Measurements from ENCODE around the gene PDE8A. TPM values are rescaled to one million over a fixed set of nuclear protein-coding genes. Genes with fewer than 3 reads are reported as not detected.

PDE8A gene
- total and polyA plus RNA-seq, 2 of the 13 experiments (the other 11 are each of a cell fraction or from before 2014, with no cell fraction given), result 26.3 to 48.5 TPM

- TF ChIP-seq ZXDC (CRISPR knock-in tag; IDR thresholded peaks at IDR 0.05), result peak; percentile 80
- TF ChIP-seq TSC22D2 (CRISPR knock-in tag; IDR thresholded peaks at IDR 0.05; ENCODE audit: borderline replicate concordance), result 0 out of 2 replicates have a peak, but pooled peaks have one; percentile 28
- peak; percentile 77; the same call in 1 of the 2 replicates for TF ChIP-seq CBX5 (CRISPR knock-in tag; IDR thresholded peaks at IDR 0.05; ENCODE audit: borderline replicate concordance)
- 0 out of 2 replicates have a peak, but pooled peaks have one; percentile 68 for TF ChIP-seq MTA3 (CRISPR knock-in tag; IDR thresholded peaks at IDR 0.05)
- TF ChIP-seq, protein P1, sequence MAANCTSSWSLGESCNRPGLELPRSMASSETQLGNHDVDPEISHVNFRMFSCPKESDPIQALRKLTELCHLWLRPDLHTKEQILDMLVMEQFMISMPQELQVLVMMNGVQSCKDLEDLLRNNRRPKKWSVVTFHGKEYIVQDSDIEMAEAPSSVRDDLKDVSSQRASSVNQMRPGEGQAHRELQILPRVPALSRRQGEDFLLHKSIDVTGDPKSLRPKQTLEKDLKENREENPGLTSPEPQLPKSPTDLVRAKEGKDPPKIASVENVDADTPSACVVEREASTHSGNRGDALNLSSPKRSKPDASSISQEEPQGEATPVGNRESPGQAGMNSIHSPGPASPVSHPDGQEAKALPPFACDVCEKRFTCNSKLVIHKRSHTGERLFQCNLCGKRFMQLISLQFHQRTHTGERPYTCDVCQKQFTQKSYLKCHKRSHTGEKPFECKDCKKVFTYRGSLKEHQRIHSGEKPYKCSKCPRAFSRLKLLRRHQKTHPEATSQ (CRISPR knock-in tag; IDR thresholded peaks at IDR 0.05; ENCODE audit: borderline replicate concordance), result no peak
- TF ChIP-seq SNAPC2 (CRISPR knock-in tag; IDR thresholded peaks at IDR 0.05), result 0 out of 2 replicates have a peak, but pooled peaks have one; percentile 28
- 0 out of 2 replicates have a peak, but pooled peaks have one; percentile 7 for TF ChIP-seq ZNF552 (CRISPR knock-in tag; IDR thresholded peaks at IDR 0.05; ENCODE audit: borderline replicate concordance)
- TF ChIP-seq RBAK (CRISPR knock-in tag; IDR thresholded peaks at IDR 0.05), result no peak
- TF ChIP-seq ZHX1 (CRISPR knock-in tag; IDR thresholded peaks at IDR 0.05; ENCODE audit: low read depth), result peak; percentile 59; the same call in 1 of the 2 replicates
- TF ChIP-seq CHD2 (IDR thresholded peaks at IDR 0.05; ENCODE audit: low read depth, low read length), result no peak
- no peak for TF ChIP-seq ZNF678 (CRISPR knock-in tag; IDR thresholded peaks at IDR 0.05)
- no peak for TF ChIP-seq GPN1 (CRISPR knock-in tag; IDR thresholded peaks at IDR 0.05; ENCODE audit: borderline replicate concordance)
- no peak for TF ChIP-seq EHMT2 (IDR thresholded peaks at IDR 0.05; ENCODE audit: borderline replicate concordance, low read depth, low read length)
- 0 out of 2 replicates have a peak, but pooled peaks have one; percentile 22 for TF ChIP-seq ZFP1 (CRISPR knock-in tag; IDR thresholded peaks at IDR 0.05)
- TF ChIP-seq, protein P2, sequence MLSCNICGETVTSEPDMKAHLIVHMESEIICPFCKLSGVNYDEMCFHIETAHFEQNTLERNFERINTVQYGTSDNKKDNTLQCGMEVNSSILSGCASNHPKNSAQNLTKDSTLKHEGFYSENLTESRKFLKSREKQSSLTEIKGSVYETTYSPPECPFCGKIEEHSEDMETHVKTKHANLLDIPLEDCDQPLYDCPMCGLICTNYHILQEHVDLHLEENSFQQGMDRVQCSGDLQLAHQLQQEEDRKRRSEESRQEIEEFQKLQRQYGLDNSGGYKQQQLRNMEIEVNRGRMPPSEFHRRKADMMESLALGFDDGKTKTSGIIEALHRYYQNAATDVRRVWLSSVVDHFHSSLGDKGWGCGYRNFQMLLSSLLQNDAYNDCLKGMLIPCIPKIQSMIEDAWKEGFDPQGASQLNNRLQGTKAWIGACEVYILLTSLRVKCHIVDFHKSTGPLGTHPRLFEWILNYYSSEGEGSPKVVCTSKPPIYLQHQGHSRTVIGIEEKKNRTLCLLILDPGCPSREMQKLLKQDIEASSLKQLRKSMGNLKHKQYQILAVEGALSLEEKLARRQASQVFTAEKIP (CRISPR knock-in tag; IDR thresholded peaks at IDR 0.05; ENCODE audit: borderline replicate concordance), result no peak
- TF ChIP-seq KLF15 (CRISPR knock-in tag; IDR thresholded peaks at IDR 0.05; ENCODE audit: borderline replicate concordance), result no peak
- TF ChIP-seq ZNF724P (CRISPR knock-in tag; IDR thresholded peaks at IDR 0.05; ENCODE audit: borderline replicate concordance), result 0 out of 2 replicates have a peak, but pooled peaks have one; percentile 42
- peak; percentile 71; the same call in 1 of the 2 replicates for TF ChIP-seq HBP1 (CRISPR knock-in tag; IDR thresholded peaks at IDR 0.05; ENCODE audit: low read depth)
Observed at GRCh38 chr15:84981054-84981710, 474 bp upstream of the PDE8A start (continued).
